CD4-positive, alpha-beta T cell treated with Interleukin-2 at 100 ng/mL for 4 hours (primary cell): Measurements from ENCODE around the gene IFNW1.
"Not testable (repeated sequence)": the region's sequence is repeated elsewhere in the genome, so short reads cannot be mapped to it uniquely, and the experiment has no call there.

Source experiments
- DNase-seq: peaks from one replicate; pipeline ENCODE4 v3.0.0-alpha.2; 2020; ENCODE audit warnings: low spot score

IFNW1 gene

DNA sequence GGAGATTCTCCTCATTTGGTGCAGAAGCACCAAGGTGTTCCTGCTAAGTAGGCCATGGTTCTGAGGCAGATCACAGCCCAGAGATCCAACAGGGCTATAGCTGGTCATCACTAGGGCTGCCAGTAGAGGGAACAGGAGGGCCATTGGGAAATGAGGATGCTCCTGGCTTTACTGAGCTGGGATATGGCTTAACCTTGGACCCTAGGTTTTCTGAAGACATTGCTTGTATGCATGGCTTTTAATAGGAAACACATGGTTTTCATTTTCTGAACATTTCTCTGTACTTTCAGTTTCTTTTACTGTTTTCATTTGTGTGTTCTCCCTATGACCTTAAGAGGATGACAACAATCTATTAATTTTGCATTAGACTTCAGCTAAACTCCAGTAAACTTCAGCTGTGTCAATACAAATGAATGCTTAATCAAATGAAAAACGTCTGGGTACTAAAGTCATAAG is at the start of gene IFNW1:
TSS of gene IFNW1 (minus strand) at position 406 of the 456 bp plus-strand sequence. CDS start at position 144, 262 bp downstream.
- no peak for DNase-seq

DNA sequence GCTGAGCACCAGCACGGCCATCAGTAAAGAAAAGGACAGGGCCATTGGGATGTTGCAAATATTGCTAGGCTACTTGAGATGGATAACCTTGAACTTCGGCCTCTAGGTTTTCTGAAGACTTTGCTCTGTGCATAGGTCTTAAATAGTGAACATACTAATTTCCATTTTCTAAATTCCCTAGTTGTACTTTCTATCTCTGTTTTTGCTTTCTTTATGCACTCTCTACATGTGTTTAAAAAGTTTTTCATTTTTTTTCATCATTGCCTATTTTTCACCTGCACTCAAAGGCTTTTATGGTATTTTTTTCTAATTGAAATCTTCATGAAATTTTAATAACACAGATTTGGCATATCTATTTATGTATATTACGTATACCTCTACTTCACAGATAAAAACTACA is 45.9 kb upstream of the IFNW1 start, which contains the start of gene IFNA4:
TSS of gene IFNA4 (minus strand) at position 101 of the 400 bp plus-strand sequence. CDS start at position 45, 56 bp downstream.
- not testable (repeated sequence) for DNase-seq

DNA sequence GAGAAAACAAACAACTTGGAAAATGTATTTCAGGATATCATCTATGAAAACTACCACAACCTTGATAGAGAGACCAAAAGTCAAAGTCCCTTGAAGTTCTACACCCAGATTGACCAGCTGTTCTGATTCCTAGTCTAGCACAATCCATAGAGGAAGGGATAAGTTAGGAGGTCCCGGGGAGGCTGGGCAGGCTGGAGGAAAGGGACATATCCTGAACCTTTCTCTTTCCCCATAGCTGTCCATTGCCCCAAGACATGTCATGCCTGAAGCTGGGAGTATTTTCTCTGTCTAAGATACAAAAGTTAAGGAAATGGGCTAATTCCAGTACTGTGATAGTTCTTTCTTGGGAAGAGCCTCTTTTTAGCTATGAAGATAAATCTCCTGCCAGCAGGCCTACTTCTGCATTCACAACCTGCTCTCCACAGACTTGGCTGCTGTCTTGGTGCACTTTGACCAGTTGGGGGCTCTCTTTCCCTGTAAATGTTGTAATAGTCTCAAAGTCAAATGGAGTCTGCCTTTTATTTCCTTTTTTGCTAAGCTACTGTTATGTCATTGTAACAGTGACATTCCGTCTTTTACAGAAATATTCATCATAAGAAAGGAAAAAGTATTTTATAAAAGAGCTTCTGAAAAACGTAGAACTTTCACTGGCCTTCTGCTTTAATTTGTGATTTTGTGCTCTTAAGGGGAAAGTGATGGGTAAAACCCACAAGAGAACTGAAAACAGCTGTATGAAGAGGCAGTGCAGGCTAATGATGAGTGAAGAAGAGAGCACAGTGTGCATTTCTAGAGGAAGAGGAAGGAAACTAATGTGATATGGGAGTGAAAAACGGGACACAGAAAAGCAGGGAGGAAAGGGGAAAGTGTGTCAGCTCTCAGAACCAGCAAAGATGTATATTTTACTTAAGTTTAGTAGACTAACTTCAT is 41.4 kb upstream of the IFNW1 start:
- peak; percentile 53 for DNase-seq

DNA sequence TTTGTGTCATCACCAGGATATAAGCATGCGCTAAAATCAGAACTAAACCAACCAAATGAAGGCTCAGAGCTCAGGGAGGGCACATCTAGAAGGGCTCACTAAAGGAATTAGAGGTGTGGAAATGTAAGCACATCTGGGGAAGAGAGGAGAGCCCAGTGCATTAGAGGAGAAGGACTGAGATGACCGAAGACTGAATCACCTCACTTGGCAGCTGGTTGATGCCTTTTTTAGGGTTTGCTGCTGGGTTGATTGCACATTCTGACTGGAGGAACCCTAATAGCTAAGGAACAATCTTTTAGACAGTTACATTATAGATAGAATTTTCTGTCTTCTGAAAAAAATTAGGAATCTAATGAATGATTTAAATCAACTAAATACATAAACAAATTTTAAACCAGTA is 33.0 kb upstream of the IFNW1 start:
- DNase-seq = no peak

DNA sequence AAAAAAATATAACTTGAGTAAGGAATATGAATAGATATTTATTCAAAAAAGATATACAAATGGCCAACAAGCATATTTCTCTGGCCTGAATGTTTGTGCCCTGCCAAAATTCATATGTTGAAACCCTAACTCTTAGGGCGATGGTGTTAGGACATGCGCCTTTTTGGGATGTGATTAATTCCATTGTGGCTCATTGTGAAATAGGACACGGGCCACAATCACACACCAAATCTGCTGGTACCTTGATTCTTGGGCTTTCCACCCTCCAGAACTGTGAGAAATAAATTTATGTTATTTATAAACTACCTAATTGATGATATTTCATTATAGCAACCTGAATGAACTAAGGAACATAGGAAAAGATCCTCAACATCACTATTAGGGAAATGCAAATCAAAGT is 30.5 kb upstream of the IFNW1 start:
- no peak for DNase-seq

DNA sequence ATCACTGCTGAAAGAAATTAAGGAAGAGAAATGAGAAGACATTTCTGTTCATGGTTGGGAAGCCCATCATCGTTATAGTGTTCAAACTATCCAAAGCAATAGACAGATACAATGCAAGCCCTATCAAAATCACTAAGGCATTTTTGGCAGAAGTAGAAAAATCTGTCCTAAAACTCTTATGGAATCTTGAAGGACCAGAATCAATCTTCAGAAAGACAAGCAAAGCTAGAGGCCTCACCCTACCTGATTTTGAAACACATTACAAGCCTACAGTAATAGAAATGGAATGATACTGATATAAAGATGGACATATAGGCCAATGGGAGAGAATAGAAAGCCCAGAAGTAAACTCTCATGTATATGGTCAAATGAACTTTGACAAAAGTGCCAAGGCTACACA is 29.7 kb upstream of the IFNW1 start:
- no peak for DNase-seq

DNA sequence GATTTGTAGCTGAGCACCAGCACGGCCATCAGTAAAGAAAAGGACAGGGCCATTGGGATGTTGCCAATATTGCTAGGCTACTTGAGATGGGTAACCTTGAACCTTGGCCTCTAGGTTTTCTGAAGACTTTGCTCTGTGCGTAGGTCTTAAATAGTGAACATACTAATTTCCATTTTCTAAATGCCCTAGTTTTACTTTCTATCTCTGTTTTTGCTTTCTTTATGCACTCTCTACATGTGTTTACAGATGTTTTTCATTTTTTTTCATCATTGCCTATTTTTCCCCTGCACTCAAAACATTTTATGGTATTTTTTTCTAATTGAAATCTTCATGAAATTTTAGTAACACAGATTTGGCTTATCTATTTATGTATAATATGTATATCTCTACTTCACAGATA is 24.9 kb upstream of the IFNW1 start, which contains the start of gene IFNA21:
TSS of gene IFNA21 (minus strand) at position 101 of the 400 bp plus-strand sequence. CDS start at position 53, 48 bp downstream.
- not testable (repeated sequence) for DNase-seq

DNA sequence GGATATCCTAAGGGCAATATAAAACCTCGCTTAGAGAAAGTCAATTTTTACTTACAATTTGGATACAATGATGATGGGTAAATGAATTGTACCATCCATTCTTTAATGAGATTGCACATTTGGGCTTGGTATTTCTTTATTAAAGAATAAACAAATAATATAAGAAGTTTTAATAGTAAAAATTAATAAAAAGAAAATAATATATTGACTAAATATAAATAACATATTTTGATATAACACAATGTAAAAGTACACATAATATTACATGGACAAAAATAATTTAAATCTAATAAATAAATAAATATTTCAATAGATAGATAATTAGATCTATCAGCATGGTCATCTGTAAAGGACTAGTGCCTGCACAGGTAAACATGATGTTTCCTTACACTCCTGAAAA is 23.9 kb upstream of the IFNW1 start:
- DNase-seq = no peak

DNA sequence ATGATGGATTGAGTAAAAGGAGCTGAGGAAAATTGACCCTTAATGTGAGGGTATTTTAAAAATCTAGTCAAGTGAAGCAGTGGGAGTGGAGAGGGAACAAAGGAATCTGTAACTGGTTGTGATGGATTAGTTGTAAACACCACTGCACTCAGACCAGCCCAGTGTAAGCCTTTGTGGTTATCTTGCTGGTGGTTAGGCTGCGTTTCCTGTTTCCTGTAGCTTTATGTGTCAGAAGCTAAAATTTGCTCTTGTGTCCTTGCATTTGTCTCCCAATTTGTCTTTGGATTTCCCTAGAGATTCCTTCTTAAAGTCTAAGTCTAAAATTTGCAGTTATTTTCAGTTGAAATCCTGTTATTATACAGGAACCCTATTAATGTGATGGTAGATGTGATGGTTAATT is 18.5 kb upstream of the IFNW1 start:
- peak; percentile 44 for DNase-seq

DNA sequence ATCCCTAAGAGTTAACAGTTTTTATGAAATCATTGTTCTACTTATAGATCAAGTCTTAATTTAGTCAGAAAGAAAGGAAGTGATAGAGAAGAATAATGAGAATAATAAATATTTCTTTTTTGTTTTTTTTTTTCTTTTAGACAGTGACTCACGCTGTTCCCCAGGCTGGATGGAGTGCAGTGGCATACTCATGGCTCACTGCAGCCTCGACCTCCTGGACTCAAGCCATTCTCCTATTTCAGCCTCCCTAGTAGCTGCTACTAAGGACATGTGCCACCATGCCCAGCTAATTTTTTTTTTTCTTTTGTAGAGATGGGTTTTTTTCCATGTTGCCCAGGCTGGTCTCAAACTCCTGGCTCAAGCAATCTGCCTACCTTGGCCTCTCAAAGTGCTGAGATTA is 13.9 kb upstream of the IFNW1 start:
- no peak for DNase-seq

DNA sequence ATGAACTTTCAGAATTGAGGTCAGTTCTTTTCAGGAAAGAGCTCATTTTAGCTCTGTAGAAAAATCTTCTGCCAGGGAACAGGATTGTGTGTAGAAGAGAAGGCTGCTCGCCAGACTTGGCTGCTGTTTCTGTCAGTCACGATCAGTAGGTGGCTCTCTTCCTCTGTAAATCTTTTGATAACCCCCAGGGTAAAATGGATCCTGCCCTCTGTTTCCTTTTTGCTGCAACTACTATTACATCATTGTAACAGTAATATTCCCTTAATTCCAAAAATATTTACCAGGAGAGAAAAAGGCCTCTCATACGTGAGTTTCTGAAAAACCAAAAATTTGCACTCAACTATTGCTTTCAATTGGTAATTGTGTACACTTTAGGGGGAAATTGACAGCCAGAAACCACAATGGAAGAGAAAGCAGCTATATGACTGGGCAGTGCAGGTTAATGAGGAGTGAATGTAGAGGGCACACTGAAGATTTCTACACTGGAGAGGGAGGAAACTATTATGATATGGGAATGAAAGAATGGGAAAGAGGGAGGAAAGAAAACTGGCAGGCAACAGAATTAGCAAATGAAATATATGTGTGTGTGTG is 12.5 kb upstream of the IFNW1 start:
- DNase-seq = peak; percentile 30

DNA sequence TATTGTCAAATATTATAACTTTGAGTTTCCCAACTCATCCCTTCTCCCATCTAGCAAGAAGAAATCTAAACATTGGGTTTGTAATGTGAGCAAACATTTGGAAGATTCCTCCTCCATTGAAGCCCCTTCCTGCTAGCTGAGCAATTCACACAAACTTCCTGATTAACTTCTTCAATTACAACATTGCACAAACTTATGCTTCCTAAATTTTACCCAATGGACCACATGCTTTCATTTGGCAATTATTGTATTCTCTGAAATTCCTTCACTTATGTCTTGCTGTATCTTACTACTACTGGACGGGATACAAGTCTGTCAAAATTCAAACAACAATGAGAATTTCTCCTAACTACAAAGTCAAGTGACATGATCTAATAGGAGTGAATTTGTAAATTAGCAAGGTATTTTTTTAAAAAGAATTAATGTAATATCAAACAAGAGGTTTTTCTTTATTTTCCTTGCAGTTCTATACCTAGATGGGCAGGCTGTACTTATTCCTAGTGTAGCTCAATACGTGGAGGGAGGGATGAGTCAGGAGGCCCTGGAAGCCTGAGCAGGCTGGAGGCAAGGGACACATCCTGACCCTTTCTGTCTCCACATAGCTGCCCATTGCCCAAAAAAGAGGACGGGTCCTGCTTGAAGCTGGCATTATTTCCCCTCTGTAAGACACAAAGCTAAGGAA is 11.8 kb upstream of the IFNW1 start:
- DNase-seq = no peak

DNA sequence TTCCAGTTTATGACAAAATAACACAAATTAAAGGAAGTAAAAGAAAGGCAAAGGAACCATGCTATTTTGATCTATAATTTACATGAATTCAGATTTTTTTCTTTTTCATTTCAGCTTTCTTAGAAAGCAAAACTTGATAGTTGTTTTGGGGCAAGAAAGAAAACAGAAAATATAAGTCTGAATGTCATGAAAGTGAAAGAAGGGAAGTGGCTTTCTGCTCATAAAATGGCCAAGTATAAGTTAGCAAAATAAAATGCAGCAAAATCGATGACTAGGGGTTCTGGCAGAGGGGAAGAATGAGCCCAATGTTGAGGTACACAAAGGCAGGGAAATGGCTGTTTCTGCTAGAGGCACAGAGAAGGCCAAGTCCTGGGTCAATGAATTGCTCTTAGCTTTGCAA is 3.0 kb upstream of the IFNW1 start:
- no peak for DNase-seq

DNA sequence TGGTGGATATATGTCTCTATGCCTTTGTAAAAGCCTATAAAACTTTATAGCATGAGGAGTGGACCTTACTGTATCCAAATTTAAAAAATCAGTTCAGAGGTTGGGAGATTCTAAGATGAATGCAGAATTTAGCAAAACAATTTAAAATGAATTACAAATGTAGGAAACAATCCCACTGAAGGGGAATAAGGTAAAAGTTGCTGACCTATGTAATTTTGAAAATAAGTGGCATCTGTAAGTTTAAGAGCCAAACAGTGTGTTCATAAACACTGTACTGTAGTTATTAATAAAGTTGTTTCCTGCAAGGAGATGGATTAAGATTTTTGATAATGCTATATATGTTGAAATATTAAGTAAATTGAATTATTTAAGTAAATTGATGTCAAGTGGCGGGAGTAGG is 4.6 kb downstream of the IFNW1 start:
- no peak for DNase-seq

DNA sequence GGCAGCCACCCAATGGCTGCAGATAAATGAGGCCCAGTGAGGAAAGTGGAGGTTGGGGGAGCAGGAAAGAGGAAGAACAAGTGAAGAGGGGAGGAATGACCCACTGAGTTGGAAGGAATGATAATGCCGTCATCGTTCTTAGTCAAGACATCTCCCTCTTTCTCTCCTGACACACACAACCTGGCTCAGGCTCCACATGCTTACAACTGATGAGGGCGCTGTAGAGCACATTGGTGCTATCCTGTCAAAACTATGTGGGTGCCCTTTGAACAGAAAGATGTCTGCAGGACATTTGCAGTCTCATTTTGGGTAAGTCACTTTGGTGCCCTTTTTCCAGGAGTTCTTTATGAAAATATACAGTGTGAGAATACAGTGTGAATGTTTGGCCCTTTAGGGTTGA is 5.9 kb downstream of the IFNW1 start:
- no peak for DNase-seq

DNA sequence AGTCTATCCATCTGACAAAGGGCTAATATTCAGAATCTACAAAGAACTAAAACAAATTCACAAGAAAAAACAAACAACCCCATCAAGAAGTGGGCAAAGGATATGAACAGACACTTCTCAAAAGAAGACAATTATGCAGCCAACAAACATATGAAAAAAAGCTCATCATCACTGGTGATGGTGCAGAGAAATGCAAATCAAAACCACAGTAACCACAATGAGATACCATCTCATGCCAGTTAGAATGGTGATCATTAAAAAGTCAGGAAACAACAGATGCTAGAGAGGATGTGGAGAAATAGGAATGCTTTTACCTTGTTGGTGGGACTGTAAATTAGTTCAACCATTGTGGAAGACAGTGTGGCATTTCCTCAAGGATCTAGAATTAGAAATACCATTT is 13.4 kb downstream of the IFNW1 start:
- DNase-seq = not testable (repeated sequence)

DNA sequence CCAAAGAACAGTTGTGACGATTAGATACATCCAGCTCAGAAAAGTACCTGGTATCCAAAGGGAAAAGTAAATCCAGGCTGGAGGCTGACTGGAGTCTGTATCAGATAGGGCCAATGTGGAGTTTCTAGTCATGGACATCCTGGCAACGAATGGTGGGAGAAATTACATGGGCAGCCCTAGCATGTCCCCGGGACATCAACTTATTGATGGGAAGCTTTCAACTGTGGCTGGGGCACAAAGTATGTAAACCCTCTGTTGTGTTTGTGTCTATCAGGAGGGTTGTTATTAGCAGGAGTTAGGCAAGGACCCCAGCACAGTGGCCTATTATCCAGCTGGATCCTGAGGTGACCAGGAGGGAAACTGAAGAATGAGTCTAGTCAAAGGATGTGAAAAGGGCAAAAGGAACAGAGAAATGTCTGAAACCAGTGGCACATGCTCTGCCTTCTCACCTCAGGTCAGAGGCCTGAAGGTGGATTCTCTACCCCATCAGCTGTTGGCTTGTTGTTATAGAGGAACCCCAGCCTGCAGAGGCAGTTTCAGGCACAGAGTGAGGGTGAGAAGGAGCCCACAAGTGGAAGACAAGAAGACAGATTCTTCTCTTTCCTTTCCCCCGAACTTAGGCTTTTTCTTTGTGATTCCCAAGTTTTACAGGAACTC is 19.9 kb downstream of the IFNW1 start:
- no peak for DNase-seq

DNA sequence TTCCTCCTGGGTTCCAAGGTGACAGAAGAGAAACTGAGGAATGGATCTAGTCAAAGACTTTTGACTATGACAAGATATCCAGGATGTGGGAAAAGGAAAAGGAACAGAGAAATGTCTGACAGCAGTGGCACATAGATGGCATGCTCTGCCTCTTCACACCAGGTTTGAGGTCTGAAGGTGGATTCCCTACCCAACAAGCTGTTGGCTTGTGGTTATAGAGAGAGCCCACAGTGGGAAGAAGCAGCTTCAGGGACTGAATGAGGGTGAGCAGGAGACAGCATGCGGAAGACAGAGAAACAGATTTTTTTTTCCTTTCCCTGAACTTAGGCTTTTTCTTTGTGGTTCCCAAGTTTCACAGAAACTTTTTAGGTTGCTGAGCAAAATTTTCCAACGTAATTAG is 20.6 kb downstream of the IFNW1 start:
- no peak for DNase-seq

DNA sequence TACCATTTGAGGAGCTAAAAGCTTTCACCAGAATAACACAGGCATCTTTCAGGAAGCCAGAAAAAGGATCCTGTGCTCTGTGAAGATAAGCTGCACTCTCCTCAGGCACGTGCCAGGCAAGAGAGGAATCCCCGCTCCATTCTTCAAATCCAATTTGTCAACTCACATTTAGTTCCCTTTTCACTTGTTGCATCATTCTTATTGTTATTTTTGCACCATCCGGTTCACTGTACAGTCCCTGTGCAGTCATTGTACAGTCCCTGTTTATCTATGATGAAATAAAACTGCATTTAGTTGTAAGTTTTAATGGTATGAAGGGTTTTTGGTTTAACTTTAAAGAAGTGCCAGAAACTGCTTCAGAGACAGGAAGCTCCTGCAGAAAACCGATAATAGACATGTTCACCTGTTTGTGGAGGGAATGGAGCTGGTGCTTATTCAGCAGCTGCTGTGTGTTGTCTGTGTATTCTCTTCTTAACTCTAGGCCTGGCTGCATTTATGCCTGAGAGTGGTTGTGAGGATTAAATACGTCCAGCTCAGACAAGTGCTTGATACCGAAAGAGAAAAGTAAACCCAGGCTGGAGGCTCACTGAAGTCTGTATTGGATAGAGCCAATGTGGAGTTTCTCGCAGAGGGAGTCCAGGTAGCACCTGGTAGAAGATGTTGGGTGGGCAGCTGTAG is 22.4 kb downstream of the IFNW1 start:
- no peak for DNase-seq

DNA sequence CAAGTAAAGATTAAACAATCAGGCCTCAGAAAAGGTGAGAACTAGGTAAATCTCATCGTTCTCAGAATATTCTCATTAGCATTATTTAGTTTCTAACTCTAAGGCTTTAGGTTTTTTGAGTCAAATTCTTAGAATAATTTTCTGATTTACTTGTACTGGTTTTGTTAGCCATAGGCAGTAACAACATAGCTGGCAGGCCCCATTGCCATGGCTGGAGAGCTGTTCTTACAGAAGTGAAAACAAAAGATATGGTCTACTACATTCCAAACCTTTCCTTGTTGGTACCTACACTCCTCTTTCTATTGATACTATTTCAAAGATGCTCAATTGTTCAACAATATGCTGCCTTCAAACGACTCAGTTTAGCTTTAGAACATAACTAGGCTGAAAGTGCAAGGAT is 27.3 kb downstream of the IFNW1 start:
- no peak for DNase-seq
